Upper lobe of left lung (tissue), 6 donors: ENCODE results near the gene WDR93. TPM values are rescaled to one million over a fixed set of nuclear protein-coding genes. Genes with fewer than 3 reads are reported as not detected.
"Not testable (repeated sequence)": the region's sequence is repeated elsewhere in the genome, so short reads cannot be mapped to it uniquely, and the experiment has no call there.

Experiments
- ATAC-seq, 2 donors: fragments of 200-7000 bp; cut with Tn5 transposase; one replicate each; pipeline ENCODE4 v1.9.1; 2022; ENCODE audit warnings: mild to moderate bottlenecking in 2 of 2, moderate library complexity in 2 of 2; ENCODE audit not compliant: low FRiP score in 2 of 2
- DNase-seq, 2 donors: peaks; one replicate each; pipeline ENCODE4 v3.0.0-alpha.2; 2019 to 2020
- H3K27ac ChIP-seq, 4 donors: fragments of 200-600 bp; sonication (generic); one replicate each; pipeline ENCODE4 v1.5.1; 2016 to 2019
- H3K27me3 ChIP-seq, 4 donors: fragments of 200-600 bp; sonication (generic); one replicate each; pipeline ENCODE4 v1.5.1; 2017 to 2019
- H3K36me3 ChIP-seq, 4 donors: fragments of 200-600 bp; sonication (generic); one replicate each; pipeline ENCODE4 v1.5.1; 2016 to 2019
- H3K4me1 ChIP-seq, 4 donors: fragments of 200-600 bp; sonication (generic); one replicate each; pipeline ENCODE4 v1.5.1; 2018 to 2019
- H3K4me3 ChIP-seq, 4 donors: fragments of 200-600 bp; sonication (generic); one replicate each; pipeline ENCODE4 v1.5.1; 2017 to 2019; ENCODE audit warnings: mild to moderate bottlenecking in 2 of 4, moderate library complexity in 1 of 4
- H3K9me3 ChIP-seq, 4 donors: fragments of 200-600 bp; sonication (generic); one replicate each; pipeline ENCODE4 v1.5.1; 2018 to 2019
- CTCF ChIP-seq, 6 experiments: fragments of 450-650 bp in 4 of 6; fragments of 200-600 bp in 2 of 6; sonication (generic) in 2 of 6; IDR thresholded peaks; one replicate each; pipeline ENCODE4 v1.5.1; 2016 to 2019; ENCODE audit warnings: antibody characterized with exemption in 6 of 6
- EP300 ChIP-seq, 4 donors: sonication (generic); formaldehyde crosslinking; IDR thresholded peaks; one replicate each; pipeline ENCODE4 v1.5.1; 2017; ENCODE audit warnings: antibody characterized with exemption in 4 of 4, control low read depth in 2 of 4
- POLR2A ChIP-seq, 4 donors: fragments of 450-650 bp; IDR thresholded peaks; one replicate each; pipeline ENCODE4 v1.5.1; 2016 to 2017; ENCODE audit warnings: antibody characterized with exemption in 4 of 4, mild to moderate bottlenecking in 2 of 4
- POLR2AphosphoS5 ChIP-seq, 2 donors: sonication (generic); formaldehyde crosslinking; IDR thresholded peaks; one replicate each; pipeline ENCODE4 v1.5.1; 2017; ENCODE audit warnings: antibody characterized with exemption in 2 of 2
- WGBS, 2 donors: methylation state at CpG; one replicate each; pipeline ENCODE4 v1.1.5; 2017 to 2018; 5-methylcytosine and 5-hydroxymethylcytosine counted together
- total RNA-seq, 6 donors: library from RNA; depleted of rRNA in 4 of 6; stranded (reverse); fragments of >200 nt in 4 of 6; gene quantifications; one replicate each; pipeline versions ENCODE4 v1.1.0 to v1.2.1, GENCODE V29; 2016 to 2021
- donor health status: DM: no; HTN: no; CAD: no; lungs with moderate emphysema.
- donor health status: DM: no; HTN: yes; CAD: no; lungs with severe emphysema.

The WDR93 gene
- total RNA-seq, 6 donors from 2014 or later, result 0.31 to 7.2 (median 1.9) TPM

GRCh38 chr15:89780601-89781000, 90.0 kb downstream of the WDR93 start:
- Histone ChIP-seq H3K9me3 (no peaks in the 10 kb centered on the region), H3K27ac (no peak overlapping the region), H3K4me1 (peaks cover 11 to 17% (median 16%) of the 10 kb centered on the region in 4 donors), H3K36me3 (no peaks in the 10 kb centered on the region), H3K4me3 (no peak overlapping the region), H3K27me3 (no peaks in the 10 kb centered on the region)
- WGBS, 2 donors, result 71 to 75% methylated on average over 6 of the region's 6 CpGs
- DNase-seq (no peak), ATAC-seq (no peak)
- no peak for TF ChIP-seq POLR2AphosphoS5 (IDR thresholded peaks at IDR 0.05)
- TF ChIP-seq POLR2A (IDR thresholded peaks at IDR 0.05), result no peak
- TF ChIP-seq CTCF (IDR thresholded peaks at IDR 0.05), result no peak
- TF ChIP-seq EP300 (IDR thresholded peaks at IDR 0.05), result no peak

GRCh38 chr15:89781055-89781454, 90.4 kb downstream of the WDR93 start:
- TF ChIP-seq POLR2AphosphoS5 (IDR thresholded peaks at IDR 0.05) (no peak), CTCF (IDR thresholded peaks at IDR 0.05) (no peak), POLR2A (IDR thresholded peaks at IDR 0.05) (no peak), EP300 (IDR thresholded peaks at IDR 0.05) (no peak)
- ATAC-seq, result no peak
- WGBS, 2 donors, result 60 to 74% methylated on average over 6 of the region's 6 CpGs

DNA sequence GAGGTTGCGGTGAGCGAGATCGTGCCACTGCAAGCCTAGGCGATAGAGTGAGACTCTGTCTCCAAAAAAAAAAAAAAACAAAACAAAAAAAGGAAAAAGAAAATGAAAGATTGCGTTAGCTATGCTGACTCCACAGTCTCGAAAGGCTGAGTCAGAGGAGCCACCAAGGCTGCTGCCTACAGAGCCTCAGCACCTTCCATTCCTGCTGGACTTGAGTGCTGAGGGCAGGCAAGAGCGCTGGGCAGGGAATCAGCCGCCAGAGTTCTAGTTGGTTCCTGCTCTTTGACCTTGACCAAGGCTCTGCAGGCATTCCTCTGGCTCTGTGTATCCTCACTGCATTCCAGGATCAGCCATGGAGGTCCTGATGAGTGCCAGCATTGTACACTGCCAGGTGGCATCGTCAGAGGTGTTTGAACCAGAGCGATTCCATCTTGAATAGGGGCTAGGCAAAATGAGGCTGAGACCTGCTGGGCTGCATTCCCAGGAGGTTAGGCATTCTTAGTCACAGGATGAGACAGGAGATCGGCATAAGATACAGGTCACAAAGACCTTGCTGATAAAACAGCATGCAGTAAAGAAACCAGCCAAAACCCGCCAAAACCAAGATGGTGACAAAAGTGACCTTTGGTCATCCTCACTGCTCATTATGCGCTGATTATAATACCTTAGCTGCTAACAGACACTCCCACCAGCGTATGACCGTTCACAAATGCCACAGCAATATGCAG, 91.4 kb downstream of the WDR93 start:
- DNase-seq, result no peak
- peaks cover 0 to 4% (median 3%) of the 10 kb centered on the region in 4 donors for H3K4me1 ChIP-seq

More at GRCh38 chr15:89781055-89781454, 90.4 kb downstream of the WDR93 start:
- H3K9me3 ChIP-seq, result no peaks in the 10 kb centered on the region
- H3K27me3 ChIP-seq, result no peaks in the 10 kb centered on the region
- no peaks in the 10 kb centered on the region for H3K36me3 ChIP-seq
- DNase-seq, result no peak
- H3K4me3 ChIP-seq, result no peak overlapping the region
- H3K27ac ChIP-seq, result no peak overlapping the region
- H3K4me1 ChIP-seq, result peaks cover 8 to 14% (median 11%) of the 10 kb centered on the region in 4 donors

GRCh38 chr15:89782619-89782950, 92.0 kb downstream of the WDR93 start:
- not testable (repeated sequence) for H3K4me3 ChIP-seq, H3K36me3 ChIP-seq, DNase-seq, H3K9me3 ChIP-seq, H3K4me1 ChIP-seq, ATAC-seq, H3K27me3 ChIP-seq, H3K27ac ChIP-seq
- 89 to 93% methylated on average over 9 of the region's 9 CpGs for WGBS, 2 donors

More for the DNA sequence above, 91.4 kb downstream of the WDR93 start:
- Histone ChIP-seq H3K36me3 (no peaks in the 10 kb centered on the region), H3K27me3 (no peaks in the 10 kb centered on the region), H3K4me3 (no peak overlapping the region), H3K9me3 (no peaks in the 10 kb centered on the region), H3K27ac (no peak overlapping the region)
- ATAC-seq, result peak in 1 of 2 donors; percentile 56
- TF ChIP-seq POLR2A (IDR thresholded peaks at IDR 0.05), result no peak
- TF ChIP-seq POLR2AphosphoS5 (IDR thresholded peaks at IDR 0.05), result no peak
- TF ChIP-seq EP300 (IDR thresholded peaks at IDR 0.05), result no peak
- no peak for TF ChIP-seq CTCF (IDR thresholded peaks at IDR 0.05)
- 75 to 79% methylated on average over 15 of the region's 15 CpGs for WGBS, 2 donors

DNA sequence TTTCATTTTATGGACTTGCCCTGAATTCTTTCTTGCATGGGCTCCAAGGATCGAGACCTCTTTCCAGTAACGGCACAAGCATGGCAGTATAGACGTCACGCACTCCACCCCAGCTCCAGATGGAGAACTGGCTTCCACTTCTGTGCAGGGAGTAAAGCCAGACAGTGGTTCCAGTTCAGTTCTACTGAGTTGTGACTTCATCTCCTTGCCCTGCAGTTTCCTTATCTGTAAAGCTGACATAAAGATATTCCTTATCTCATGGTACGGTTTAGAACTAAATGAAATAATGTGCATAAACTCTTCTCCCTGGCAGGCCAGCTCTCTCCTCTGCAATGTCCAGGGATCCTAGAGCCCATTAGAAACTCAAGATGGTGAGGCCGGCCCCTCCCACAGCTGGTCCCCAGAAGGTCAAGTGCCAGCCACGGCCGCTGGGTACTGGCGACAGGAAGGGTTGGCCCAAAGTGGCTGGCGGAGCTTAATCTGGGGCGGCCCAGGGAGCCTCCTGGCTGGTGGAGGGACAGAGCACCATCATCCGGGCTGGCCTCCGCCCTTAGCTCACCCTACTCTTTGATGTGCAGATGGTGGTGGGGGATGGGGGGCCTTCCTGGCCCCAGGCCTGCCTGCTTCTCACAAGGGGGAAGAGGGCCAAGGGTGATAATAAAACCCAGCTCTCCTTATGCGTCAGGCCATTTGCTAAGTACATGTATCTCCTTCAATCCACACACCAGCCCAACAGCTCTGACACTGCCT, 92.7 kb downstream of the WDR93 start:
- ATAC-seq (peak; percentile 23 to 66), DNase-seq (peak in 1 of 2 donors; percentile 59)
- no peaks in the 10 kb centered on the region for H3K27me3 ChIP-seq
- no peak overlapping the region for H3K4me3 ChIP-seq
- TF ChIP-seq POLR2AphosphoS5 (IDR thresholded peaks at IDR 0.05), result no peak
- TF ChIP-seq CTCF (IDR thresholded peaks at IDR 0.05), result no peak
- no peak for TF ChIP-seq POLR2A (IDR thresholded peaks at IDR 0.05)
- no peak for TF ChIP-seq EP300 (IDR thresholded peaks at IDR 0.05)
- no peaks in the 10 kb centered on the region for H3K9me3 ChIP-seq
- peaks cover 0 to 4% (median 2%) of the 10 kb centered on the region in 4 donors for H3K4me1 ChIP-seq
- 75 to 81% methylated on average over 13 to 14 of the region's 14 CpGs for WGBS, 2 donors
- H3K27ac ChIP-seq, result no peak overlapping the region
- H3K36me3 ChIP-seq, result no peaks in the 10 kb centered on the region
